ENCODE data around the gene KIAA1614.

DNA sequence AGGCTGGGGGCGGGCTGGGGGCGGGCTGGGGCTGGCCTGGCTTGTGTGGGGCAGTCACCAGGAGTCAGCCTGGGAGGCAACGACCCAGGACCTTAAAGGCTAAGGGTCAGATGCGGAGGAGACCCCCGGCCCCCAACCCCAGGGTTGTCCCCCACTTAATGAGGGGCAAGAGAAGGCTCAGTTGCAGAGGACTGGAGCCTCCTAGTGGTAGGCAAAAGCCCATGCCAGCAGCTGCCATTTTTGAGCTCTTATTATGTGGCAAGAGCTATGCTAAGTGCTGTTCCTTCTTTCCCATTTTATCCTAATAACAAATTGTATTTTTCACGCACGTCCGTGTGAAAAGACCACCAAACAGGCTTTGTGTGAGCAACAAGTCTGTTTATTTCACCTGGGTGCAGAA lies 8.0 kb downstream of the KIAA1614 start:
- no peak for TF ChIP-seq POLR2A (IDR thresholded peaks at IDR 0.05)
- TF ChIP-seq, protein P1, sequence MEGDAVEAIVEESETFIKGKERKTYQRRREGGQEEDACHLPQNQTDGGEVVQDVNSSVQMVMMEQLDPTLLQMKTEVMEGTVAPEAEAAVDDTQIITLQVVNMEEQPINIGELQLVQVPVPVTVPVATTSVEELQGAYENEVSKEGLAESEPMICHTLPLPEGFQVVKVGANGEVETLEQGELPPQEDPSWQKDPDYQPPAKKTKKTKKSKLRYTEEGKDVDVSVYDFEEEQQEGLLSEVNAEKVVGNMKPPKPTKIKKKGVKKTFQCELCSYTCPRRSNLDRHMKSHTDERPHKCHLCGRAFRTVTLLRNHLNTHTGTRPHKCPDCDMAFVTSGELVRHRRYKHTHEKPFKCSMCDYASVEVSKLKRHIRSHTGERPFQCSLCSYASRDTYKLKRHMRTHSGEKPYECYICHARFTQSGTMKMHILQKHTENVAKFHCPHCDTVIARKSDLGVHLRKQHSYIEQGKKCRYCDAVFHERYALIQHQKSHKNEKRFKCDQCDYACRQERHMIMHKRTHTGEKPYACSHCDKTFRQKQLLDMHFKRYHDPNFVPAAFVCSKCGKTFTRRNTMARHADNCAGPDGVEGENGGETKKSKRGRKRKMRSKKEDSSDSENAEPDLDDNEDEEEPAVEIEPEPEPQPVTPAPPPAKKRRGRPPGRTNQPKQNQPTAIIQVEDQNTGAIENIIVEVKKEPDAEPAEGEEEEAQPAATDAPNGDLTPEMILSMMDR (IDR thresholded peaks at IDR 0.05): no peak

All from breast epithelium (tissue), 3 donors.